ENCODE measurements around the gene DNAH6. TPM values are rescaled to one million over a fixed set of nuclear protein-coding genes. Genes with fewer than 3 reads are reported as not detected.

The DNAH6 gene
- total and polyA plus RNA-seq, 9 of the 15 experiments (the other 6 are each of a cell fraction or from before 2014, with no cell fraction given) = 0.01 to 0.04 (median 0.01) TPM; not detected in 5

GRCh38 chr2:84727315-84727714 lies 211.0 kb downstream of the DNAH6 start:
- in situ Hi-C loops (cut with MboI) = no loop called here
- H4K20me1 ChIP-seq (replicated peaks; ENCODE audit: control insufficient read depth, insufficient read depth, low read length) = no peaks in the 10 kb centered on the region
- no TSS peak for BruUV-seq (replicated peaks)
- CTCF ChIA-PET (ENCODE audit: low intra/inter-chr PET ratio) = no interaction called here
- DNase-seq (ENCODE audit: extremely low read depth in 1 of 4, low spot score in 3 of 4) = no peak
- no peak for ATAC-seq
- no peak overlapping the region for H3K4me3 ChIP-seq
- no peaks in the 10 kb centered on the region for H3K9me1 ChIP-seq (ENCODE audit: control insufficient read depth, insufficient read depth, low read length)
- POLR2A ChIA-PET = no interaction called here
- TF ChIP-seq POLR2H (tag; IDR thresholded peaks at IDR 0.05; ENCODE audit: low read depth) = no peak
- TF ChIP-seq NFYB (IDR thresholded peaks at IDR 0.05; ENCODE audit: extremely low read depth, insufficient read length) = no peak
- TF ChIP-seq SRSF1 (IDR thresholded peaks at IDR 0.05; ENCODE audit: low read depth, low read length) = no peak
- no peak for TF ChIP-seq TSC22D4 (tag; IDR thresholded peaks at IDR 0.05)
- no peak for TF ChIP-seq TEAD2 (tag; IDR thresholded peaks at IDR 0.05)
- TF ChIP-seq IRF2 (CRISPR knock-in tag; IDR thresholded peaks at IDR 0.05) = no peak
- TF ChIP-seq JUND (IDR thresholded peaks at IDR 0.05; ENCODE audit: borderline replicate concordance, low read depth, low read length) = no peak
- TF ChIP-seq JUND (tag; IDR thresholded peaks at IDR 0.05; ENCODE audit: borderline replicate concordance, low read depth, low read length) = no peak
- no peak for TF ChIP-seq HDAC1 (IDR thresholded peaks at IDR 0.05)
- no peak for TF ChIP-seq OTX1 (CRISPR knock-in tag; IDR thresholded peaks at IDR 0.05)
- TF ChIP-seq ARID2 (IDR thresholded peaks at IDR 0.05) = no peak
- TF ChIP-seq ZNF174 (CRISPR knock-in tag; IDR thresholded peaks at IDR 0.05) = no peak
- H3K4me1 ChIP-seq (replicated peaks in 1 of 2; ENCODE audit: control insufficient read depth in 2 of 2, insufficient read depth in 2 of 2, low read length in 2 of 2) = no peaks in the 10 kb centered on the region
- no peak overlapping the region for H2AFZ ChIP-seq (ENCODE audit: low read depth, low read length)
- no peak overlapping the region for H3K4me2 ChIP-seq (ENCODE audit: insufficient read depth, low read length)
- WGBS (ENCODE audit: insufficient coverage, low coverage, missing lambda C conversion rate) = 6% methylated on average over 1 of the region's 1 CpG
- no peaks in the 10 kb centered on the region for H3K79me2 ChIP-seq (ENCODE audit: control insufficient read depth, insufficient read depth, low read length)
- no peaks in the 10 kb centered on the region for H3K9me3 ChIP-seq (replicated peaks; ENCODE audit: control insufficient read depth, insufficient read depth, low read depth, low read length)
- H3K27ac ChIP-seq (ENCODE audit: extremely low read depth, low read depth, low read length) = no peak overlapping the region
- H3K27me3 ChIP-seq (ENCODE audit: control insufficient read depth in 2 of 2, insufficient read depth in 2 of 2, low read length in 2 of 2) = no peaks in the 10 kb centered on the region
- H3K36me3 ChIP-seq (ENCODE audit: control insufficient read depth, insufficient read depth, low read length) = no peaks in the 10 kb centered on the region
- H3K9ac ChIP-seq (ENCODE audit: insufficient read depth in 1 of 2, low read depth in 2 of 2, low read length in 2 of 2) = no peak overlapping the region
- FAIRE-seq = no peak
- intact Hi-C loops (cut with micrococcal nuclease) = no loop called here
